ENCODE data around the gene TIMD4. TPM values are rescaled to one million over a fixed set of nuclear protein-coding genes. Genes with fewer than 3 reads are reported as not detected.

TIMD4 gene
- total RNA-seq = not detected in 2 replicates

GRCh38 chr5:156963125-156963524, at the start of gene TIMD4:
TIMD4 (minus strand) TSS chr5:156963226; CDS start chr5:156963198, 28 bp downstream.

Other genes with a start within 250 kb of the TIMD4 start
- gene PPP1R2B, start 112.9 kb downstream of the TIMD4 start, total RNA-seq = under 0.01 TPM in 2 replicates
- gene HAVCR1, start 95.9 kb upstream of the TIMD4 start, total RNA-seq = 0.20 and 0.37 TPM in 2 replicates
- gene HAVCR2, start 145.8 kb upstream of the TIMD4 start, total RNA-seq = 0.78 and 3.3 TPM in 2 replicates
- 9.6 and 11.4 TPM in 2 replicates for gene MED7, start 179.6 kb upstream of the TIMD4 start, total RNA-seq
- gene GARIN3, start 203.0 kb upstream of the TIMD4 start, total RNA-seq = not detected in 2 replicates
- gene ITK, start 217.6 kb upstream of the TIMD4 start, total RNA-seq = not detected in 2 replicates

All from subcutaneous preadipocyte (primary cell).